Nucleus accumbens (tissue), 56 donors: ENCODE measurements around the gene CHN1.
A peak's percentile ranks its signal among the peaks of the same experiment; 100 is the strongest.

Experiments used
- DNase-seq, 56 donors: peaks; one replicate each; lab custom pipeline; 2025; lab: John Stamatoyannopoulos, UW

Gene CHN1

DNA sequence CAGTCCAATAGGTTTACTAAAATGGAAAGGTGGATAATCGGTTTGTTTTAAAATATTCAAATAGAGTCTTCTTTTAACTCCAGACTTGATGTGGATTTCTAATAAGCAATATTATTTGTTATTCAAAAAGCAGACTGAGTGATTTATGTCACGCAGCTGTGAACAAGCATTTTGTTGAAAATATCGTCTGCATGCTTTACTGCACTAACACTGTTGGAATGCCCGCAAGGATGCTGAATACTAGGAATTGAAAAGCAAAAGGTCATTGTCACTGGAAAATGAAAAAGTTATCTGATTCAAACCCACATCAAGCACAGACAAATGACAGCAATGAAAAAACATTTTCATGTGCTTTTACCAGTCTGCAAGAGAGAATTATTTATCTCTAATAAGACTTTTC, 31.1 kb downstream of the CHN1 start:
- DNase-seq = no peak

DNA sequence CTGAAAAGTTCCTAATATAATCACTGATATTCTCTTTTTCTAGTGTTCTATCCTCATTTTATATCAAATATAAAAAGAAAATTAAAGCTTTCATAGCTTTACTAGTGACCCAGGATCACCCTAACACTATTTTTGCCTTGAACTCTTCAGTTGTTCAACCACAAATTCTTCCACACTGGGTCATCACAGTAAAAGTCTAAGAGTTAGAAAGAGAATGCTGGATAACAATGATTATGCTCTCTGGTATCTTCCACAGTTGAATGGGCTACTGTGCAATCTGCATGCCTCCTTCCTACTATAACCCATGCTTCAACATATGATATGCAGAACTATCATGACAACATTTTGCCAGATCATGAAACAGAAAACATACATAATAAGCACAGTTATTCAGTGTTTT, 32.3 kb downstream of the CHN1 start:
- DNase-seq = no peak

GRCh38 chr2:174971868-174972781, 33.1 kb downstream of the CHN1 start:
- DNase-seq = no peak

DNA sequence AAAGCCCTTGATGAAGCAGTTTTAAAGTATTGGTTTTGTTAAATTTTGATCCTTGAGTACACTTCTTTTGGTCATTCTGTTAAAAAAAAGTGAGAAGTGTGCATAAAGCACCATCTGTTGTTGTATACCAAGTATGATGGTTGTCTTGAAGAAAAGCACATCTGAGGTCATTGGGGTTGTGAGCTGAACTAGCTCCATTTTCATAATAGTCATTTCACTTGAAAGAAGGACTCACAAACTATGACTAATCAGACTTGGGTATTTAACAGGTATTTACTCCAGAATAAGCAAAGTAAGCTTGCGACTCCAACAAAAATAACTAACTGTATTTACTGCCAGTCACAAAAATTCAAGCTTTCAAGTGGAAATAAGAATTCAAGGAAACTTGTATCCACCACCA, 35.1 kb downstream of the CHN1 start:
- no peak for DNase-seq

DNA sequence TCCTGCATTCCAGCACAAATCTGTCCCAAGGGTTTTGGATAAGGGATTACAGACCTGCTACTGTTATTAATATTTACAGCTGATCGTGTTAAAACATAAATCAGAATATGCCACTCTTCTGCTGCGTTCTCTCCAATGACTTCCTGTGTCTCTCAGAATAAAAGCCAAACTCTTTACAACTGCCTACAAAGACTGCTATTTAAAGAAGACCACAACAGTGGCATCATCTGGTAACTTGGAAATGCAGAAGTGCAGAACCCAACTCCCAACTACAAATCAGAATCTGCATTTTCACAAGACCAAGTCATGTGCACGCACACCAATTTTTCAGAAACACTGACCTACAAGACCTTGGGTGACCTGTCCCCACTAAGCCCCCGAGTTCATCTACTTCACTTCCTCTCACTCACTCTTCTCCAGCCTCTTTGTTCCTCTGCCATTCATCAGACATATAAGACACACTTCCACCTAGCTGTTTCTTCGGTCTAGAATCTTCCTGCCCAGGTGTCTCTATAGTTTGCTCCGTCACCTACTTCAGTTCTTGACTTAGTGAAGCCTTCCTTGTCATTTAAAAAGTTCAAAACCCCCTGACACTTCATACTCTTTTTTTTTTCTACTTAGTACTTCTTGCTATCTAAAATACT, 36.0 kb downstream of the CHN1 start:
- DNase-seq = no peak

DNA sequence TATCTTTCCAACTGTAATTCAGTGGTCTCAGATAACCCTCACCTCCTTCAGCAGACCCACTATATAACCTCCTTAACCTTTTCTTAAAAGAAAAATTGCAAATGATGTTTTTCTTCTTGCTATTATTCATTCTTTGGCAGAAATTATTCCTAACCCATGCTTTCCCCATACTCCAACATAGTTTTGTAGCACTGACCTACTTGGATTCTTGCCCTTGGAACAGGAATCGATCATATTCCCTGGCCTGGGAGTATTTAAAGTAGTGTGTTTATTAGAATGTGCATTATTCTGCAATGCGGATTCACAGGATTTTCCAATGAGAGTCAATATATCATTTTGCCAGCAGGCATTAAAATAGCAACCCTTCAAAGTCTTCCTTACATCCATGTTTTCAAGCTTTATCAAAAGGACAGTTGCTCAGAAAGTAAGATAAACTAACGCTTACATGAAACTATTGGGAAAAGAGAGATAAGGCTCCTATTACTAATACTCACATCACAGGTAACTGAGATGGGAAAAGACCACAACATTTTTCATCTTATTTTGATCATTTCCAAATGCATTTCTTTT, 37.4 kb downstream of the CHN1 start:
- no peak for DNase-seq

- no peak for DNase-seq
These were observed 38.1 kb downstream of the CHN1 start for GRCh38 chr2:174967086-174967485.

DNA sequence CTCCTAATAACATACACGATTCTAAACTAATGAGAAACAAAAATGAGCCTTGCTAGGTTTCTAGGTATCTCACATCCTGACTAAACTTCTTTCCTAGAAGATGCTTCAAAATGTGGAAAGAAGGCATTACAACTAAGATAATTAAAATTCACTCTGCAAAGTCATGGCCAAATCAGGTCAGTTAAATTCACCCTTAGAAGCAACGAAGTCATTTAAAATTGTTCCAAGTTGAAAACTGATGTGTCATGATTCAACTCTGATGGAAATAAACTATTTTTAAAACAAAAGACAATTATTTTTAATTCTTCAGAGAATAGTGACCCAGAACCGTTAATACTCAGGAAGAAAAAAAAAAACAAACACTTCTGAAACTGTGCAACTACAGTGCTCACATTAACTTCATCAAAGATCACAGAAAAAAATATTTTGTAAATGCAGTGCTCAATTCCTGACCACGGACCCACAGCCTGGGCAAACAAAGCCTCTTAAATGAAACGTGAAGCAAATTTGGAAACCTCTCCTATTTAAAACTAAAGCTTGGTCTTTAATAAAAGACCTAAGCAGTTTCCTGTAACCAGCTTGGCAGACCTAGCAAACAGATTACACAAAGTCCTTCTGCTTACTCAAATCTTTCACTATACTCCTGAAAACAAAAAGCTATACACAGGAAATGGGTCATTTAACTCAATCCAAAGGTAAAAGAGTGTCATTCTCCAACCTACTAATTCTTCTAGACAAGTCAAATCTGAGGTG, 39.0 kb downstream of the CHN1 start:
- DNase-seq = peak in 2 of 56 donors; percentile 2 to 5

GRCh38 chr2:174965551-174965950, 39.6 kb downstream of the CHN1 start:
- no peak for DNase-seq

DNA sequence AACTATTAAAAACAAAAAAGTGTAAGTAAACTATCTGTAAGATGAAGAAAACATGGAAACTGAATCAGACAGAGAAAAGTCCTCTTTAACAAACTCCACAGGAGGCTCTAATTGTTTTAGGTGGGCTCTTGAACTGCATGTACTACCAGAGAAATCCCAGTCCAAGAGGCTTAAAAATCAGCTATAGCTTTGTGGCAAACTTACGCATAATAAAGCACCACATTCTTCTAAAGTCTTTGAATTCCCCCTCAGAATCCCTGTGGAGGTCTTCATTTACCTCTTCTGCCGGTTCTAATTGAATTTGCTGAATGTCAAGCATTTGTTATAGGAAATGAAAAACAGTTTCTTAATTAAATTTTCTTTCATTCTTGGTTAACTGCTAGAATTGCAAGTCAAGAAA, 40.8 kb downstream of the CHN1 start:
- DNase-seq = no peak

GRCh38 chr2:174963437-174964400, 41.5 kb downstream of the CHN1 start:
- no peak for DNase-seq

DNA sequence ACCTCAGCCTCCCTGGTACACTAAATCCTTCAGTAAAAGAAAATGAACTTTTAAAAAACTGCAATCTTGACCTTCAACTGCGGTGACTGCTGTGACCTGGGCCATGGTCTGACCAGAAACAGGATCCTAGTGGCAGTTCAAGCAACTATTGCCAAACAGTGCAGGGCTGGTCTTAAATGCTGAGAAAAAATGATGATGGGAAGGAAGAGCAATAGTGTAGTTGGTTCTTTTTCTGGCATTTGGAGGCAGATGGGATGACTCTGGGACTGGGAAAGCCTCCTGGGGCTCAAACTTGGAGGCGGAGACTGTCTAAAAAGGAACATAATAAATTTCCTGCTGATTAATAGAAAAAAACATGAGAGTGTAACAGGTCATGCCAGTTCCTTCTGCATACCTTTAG, 45.4 kb downstream of the CHN1 start:
- no peak for DNase-seq

GRCh38 chr2:174957050-174957449, 48.1 kb downstream of the CHN1 start:
- DNase-seq = no peak

DNA sequence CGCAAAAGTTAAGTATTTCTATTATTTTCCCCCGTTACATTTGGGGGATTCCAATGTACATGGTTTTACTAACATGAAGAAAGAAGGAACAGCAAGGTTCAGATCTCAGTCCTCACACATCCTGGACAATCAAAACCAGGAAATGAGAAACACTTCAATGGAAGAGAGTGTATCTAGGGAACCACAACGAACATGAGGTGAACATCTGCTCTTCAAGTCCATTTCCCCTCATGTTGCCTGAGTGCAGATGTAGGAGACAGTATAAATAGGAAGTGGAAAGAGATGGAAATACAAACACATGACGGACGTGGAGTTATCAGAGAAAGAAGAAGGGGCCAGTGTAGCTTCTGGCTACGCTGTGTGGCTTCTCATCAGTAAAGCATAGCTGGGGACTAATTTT, 52.6 kb downstream of the CHN1 start:
- no peak for DNase-seq

DNA sequence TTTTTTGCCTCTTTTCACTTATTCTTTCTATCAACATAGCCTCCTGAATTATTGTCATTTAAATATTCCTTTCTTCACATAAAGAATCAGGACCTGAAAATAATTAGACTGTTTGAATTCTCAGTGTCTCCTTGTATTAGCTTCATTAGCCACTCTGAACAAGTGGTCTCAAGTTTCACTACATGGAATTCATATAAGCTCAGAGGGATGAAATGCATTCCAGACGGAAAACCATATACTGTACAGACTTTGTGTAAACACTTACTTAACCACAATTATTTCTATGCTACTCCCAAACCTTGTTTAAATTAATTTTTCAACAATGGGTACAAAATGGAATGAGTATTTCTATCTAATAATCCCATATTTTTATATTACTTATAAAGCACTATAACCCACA, 53.4 kb downstream of the CHN1 start:
- DNase-seq = no peak

DNA sequence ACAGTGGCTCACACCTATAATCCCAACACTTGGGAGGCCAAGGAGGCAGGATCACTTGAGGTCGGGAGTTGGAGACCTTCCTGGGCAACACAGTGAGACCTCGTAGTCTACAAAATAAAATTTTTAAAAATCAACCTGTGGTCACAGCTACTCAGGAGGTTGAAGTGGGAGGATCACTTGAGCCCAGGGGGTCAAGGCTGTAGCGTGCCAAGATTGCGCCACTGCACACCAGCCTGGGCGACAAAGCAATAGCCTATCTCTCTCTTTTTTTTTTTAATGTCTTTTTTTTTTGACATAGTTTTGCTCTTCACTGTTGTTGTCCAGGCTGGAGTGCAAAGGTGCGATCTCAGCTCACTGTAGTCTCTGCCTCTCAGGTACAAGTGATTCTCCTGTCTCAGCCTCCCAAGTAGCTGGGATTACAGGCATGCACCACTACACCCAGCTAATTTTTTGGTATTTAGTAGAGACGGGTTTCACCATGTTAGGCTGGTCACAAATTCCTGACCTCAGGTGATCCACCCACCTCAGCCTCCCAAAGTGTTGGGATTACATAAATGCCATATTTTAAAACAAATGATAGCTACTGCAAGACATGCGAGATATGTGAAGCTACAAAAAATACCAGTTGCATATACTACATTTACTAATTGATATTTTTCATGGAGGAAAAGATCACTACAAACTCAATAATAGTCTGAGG, 55.0 kb downstream of the CHN1 start:
- DNase-seq = no peak

GRCh38 chr2:174945601-174946260, 59.5 kb downstream of the CHN1 start:
- no peak for DNase-seq

DNA sequence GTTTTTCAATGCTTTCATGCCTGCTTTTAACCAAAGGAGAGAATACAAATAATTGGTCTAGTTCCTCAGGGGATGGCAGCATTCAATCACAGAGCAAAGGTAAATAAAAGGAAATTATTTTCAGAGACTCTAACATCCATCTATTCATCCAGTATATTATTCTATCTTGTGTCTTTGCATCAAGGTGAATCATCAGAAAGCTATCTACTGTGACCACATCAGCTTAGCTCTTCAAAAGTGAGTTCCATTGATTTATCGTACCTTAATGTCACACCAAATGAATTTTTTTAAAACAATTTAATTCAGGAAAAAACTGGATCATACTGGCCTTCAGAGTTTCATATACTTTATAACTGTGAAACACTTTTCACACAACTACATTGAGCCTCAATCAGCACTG, 66.1 kb downstream of the CHN1 start:
- DNase-seq = no peak

DNA sequence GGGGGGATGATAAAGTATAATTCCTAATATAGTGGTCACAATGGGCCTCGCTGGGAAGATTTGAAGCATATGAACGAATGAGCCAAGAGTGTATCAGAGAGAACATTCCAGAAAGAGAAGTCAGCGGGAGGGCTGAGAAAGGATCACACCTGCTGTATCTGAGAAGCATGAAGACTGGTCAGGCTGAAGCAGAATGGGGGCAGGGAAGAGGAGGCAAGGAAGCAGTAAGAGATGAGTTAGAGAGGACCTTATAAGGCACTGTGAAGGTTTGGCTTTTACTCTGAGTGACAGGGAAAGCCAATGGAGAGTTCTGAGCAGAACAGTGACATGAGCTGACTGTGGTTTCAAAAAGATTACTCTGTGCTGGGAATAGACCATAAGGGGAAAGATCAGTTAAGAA, 73.5 kb downstream of the CHN1 start:
- DNase-seq = no peak
